Measurements from ENCODE around the gene CDCA5. TPM values are rescaled to one million over a fixed set of nuclear protein-coding genes. Genes with fewer than 3 reads are reported as not detected.
A peak's percentile ranks its signal among the peaks of the same experiment; 100 is the strongest.

The CDCA5 gene
- total RNA-seq, 1 experiment from 2014 or later, result 73.4 TPM

DNA sequence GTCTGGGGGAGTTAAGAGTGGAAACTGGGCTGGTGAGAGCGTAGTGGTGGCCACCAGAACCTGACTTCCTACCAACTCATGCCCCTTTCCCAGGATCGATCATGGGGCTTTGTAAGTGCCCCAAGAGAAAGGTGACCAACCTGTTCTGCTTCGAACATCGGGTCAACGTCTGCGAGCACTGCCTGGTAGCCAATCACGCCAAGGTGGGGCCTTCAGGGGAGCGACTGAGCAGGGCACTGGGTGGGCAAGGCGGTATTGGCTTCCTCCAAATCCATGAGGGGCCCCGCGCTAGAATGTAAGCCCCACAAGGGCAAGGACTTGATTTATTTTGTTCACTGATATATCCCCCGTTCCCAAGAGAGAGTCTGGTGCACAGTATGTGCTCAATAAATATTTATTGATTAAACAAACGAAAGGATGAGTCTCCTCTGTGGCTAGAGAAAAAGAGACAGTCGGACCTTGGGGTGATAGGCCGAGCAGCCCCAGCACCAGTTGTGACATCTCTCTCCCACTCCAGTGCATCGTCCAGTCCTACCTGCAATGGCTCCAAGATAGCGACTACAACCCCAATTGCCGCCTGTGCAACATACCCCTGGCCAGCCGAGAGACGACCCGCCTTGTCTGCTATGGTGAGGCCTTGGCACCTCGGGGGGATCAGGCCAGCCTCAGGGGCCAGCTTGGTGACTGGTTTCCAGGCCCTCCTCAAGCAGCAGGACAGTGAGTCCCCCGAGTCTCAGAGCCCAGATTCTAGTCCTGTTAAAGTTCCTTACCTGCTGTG lies 947 bp upstream of the CDCA5 start:
- ChIA-PET POLR2A (ENCODE audit: unreplicated experiment) (interaction anchor here (0.5 kb wide), 1 partner anchor 224 kb away, joined by 9 read pairs; no protein-coding TSS in a partner anchor), CTCF (no interaction called here)
- H3F3A ChIP-seq (ENCODE audit: low read length, unreplicated experiment), result no peaks in the 10 kb centered on the region
- H3K79me2 ChIP-seq (ENCODE audit: low read length), result peaks cover 57% of the 10 kb centered on the region
- peak overlapping the region; percentile 89 for H3K4me3 ChIP-seq (ENCODE audit: low read length)
- no peaks in the 10 kb centered on the region for H3K27me3 ChIP-seq (ENCODE audit: low read length)
- no peaks in the 10 kb centered on the region for H3K9me3 ChIP-seq (ENCODE audit: low read length)
- H3K4me1 ChIP-seq (ENCODE audit: insufficient read depth, low read length), result peaks cover 21% of the 10 kb centered on the region
- TF ChIP-seq EZH2 (IDR thresholded peaks at IDR 0.05; ENCODE audit: low read length, unreplicated experiment) (no peak), EZH2phosphoT487 (IDR thresholded peaks at IDR 0.05; ENCODE audit: borderline replicate concordance, low read length) (no peak)
- TF ChIP-seq, protein P1, sequence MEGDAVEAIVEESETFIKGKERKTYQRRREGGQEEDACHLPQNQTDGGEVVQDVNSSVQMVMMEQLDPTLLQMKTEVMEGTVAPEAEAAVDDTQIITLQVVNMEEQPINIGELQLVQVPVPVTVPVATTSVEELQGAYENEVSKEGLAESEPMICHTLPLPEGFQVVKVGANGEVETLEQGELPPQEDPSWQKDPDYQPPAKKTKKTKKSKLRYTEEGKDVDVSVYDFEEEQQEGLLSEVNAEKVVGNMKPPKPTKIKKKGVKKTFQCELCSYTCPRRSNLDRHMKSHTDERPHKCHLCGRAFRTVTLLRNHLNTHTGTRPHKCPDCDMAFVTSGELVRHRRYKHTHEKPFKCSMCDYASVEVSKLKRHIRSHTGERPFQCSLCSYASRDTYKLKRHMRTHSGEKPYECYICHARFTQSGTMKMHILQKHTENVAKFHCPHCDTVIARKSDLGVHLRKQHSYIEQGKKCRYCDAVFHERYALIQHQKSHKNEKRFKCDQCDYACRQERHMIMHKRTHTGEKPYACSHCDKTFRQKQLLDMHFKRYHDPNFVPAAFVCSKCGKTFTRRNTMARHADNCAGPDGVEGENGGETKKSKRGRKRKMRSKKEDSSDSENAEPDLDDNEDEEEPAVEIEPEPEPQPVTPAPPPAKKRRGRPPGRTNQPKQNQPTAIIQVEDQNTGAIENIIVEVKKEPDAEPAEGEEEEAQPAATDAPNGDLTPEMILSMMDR (conservative IDR thresholded peaks at IDR 0.05; ENCODE audit: low read depth, low read length), result no peak
- peak overlapping the region; percentile 82 for H2AFZ ChIP-seq (ENCODE audit: low read length)
- H3K9ac ChIP-seq (ENCODE audit: low read length), result peak overlapping the region; percentile 96
- peak overlapping the region; percentile 63 for H3K27ac ChIP-seq (ENCODE audit: low read length)
- no peak for DNase-seq
- ATAC-seq, result peak; percentile 15
- peaks cover 30% of the 10 kb centered on the region for H3K36me3 ChIP-seq (ENCODE audit: low read depth, low read length)
- H3K9me2 ChIP-seq (replicated peaks; ENCODE audit: low read length), result no peaks in the 10 kb centered on the region
- TSS peak; percentile 64 for BruUV-seq (replicated peaks)
- H3K4me2 ChIP-seq (ENCODE audit: low read length), result peak overlapping the region; percentile 91
- intact Hi-C loops (cut with micrococcal nuclease), result loop anchor here (2.0 kb wide), 2 partner anchors 42 to 168 kb away; partner anchors contain the start of gene ATG2A
- H4K20me1 ChIP-seq (ENCODE audit: low read length), result no peaks in the 10 kb centered on the region

DNA sequence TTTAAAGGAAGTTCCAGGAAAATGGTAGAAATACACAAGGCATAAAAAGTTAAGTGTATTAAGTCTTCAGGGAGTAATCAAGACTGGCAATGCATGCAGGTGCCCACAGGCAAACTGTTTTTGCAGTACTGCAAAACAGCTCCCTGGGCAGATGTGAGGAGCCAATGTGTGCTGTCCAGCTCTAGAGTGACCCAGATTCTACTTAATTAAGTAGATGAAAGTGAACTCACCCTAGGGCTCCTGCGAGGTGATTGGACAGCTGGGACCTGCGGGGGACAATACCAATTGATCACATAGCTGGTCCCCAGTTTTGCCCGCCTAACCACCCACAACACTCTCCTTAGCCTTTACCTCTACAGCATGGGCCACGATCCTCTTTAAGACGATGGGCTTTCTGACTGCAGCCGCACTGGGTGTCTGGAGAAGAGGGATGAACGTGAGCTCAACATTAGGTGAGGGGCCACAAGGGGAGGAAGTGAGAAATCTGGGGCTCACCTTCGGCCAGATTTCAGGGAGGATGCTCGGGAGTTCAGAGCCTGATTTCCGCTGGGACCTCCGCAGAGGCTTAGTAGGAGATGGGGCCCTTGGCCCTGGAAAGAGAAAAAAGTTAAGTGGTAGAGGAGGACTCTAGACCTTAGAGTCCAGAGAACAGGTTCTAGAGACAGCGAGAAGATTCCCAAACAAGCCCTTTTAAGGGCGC lies 556 bp downstream of the CDCA5 start:
- H3K4me1 ChIP-seq (ENCODE audit: insufficient read depth, low read length), result peaks cover 21% of the 10 kb centered on the region
- no peaks in the 10 kb centered on the region for H3K9me2 ChIP-seq (replicated peaks; ENCODE audit: low read length)
- no peaks in the 10 kb centered on the region for H3K27me3 ChIP-seq (ENCODE audit: low read length)
- no peak for DNase-seq
- peak; percentile 2; the same call in 1 of the 2 replicates for ATAC-seq
- no peaks in the 10 kb centered on the region for H3F3A ChIP-seq (ENCODE audit: low read length, unreplicated experiment)
- intact Hi-C loops (cut with micrococcal nuclease), result no loop called here
- peaks cover 71% of the 10 kb centered on the region for H3K79me2 ChIP-seq (ENCODE audit: low read length)
- H3K9ac ChIP-seq (ENCODE audit: low read length), result peak overlapping the region; percentile 96
- H2AFZ ChIP-seq (ENCODE audit: low read length), result peak overlapping the region; percentile 82
- no peaks in the 10 kb centered on the region for H4K20me1 ChIP-seq (ENCODE audit: low read length)
- peak overlapping the region; percentile 91 for H3K4me2 ChIP-seq (ENCODE audit: low read length)
- ChIA-PET POLR2A (ENCODE audit: unreplicated experiment) (interaction anchor here (0.6 kb wide), 1 partner anchor 39 kb away, joined by 3 read pairs; the partner anchor contains the start of gene FAU), CTCF (interaction anchor here (0.6 kb wide), 1 partner anchor 239 kb away, joined by 3 read pairs; no protein-coding TSS in a partner anchor)
- no peaks in the 10 kb centered on the region for H3K9me3 ChIP-seq (ENCODE audit: low read length)
- peak overlapping the region; percentile 89 for H3K4me3 ChIP-seq (ENCODE audit: low read length)
- TF ChIP-seq EZH2phosphoT487 (IDR thresholded peaks at IDR 0.05; ENCODE audit: borderline replicate concordance, low read length), result no peak
- TSS peak; percentile 63 for BruUV-seq (replicated peaks)
- H3K27ac ChIP-seq (ENCODE audit: low read length), result peak overlapping the region; percentile 63
- peaks cover 43% of the 10 kb centered on the region for H3K36me3 ChIP-seq (ENCODE audit: low read depth, low read length)

DNA sequence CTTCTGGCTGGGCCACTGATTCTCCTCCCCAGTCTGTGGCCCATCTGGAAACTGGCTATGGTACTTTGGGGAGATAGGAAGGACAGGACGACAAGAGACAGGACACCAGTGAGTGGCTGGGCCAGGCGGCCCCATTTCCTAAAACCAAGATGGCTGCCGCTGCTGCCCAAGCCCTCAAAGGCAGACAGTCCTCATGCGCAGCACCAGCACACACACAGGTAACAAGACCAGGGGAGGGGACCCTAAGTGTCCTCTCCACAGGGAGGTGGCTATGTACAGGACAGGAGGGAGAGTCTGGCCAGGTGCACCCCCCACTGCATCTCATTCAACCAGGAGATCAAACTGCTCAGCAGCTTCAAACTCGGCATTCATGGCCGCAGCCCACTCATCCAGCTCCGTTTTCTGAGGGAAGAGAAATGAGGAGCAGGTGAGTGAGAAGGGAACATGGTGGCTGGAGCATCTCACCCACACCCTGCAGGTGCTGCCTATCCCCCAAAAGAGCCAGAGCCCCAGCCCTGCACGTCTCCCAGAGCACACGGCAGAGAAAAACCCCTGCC lies 5.0 kb downstream of the CDCA5 start:
- Histone ChIP-seq H3K4me3 (ENCODE audit: low read length) (no peak overlapping the region), H3F3A (ENCODE audit: low read length, unreplicated experiment) (no peaks in the 10 kb centered on the region), H3K36me3 (ENCODE audit: low read depth, low read length) (peaks cover 41% of the 10 kb centered on the region), H3K4me2 (ENCODE audit: low read length) (no peak overlapping the region), H3K9me2 (replicated peaks; ENCODE audit: low read length) (no peaks in the 10 kb centered on the region), H3K27ac (ENCODE audit: low read length) (no peak overlapping the region), H3K9me3 (ENCODE audit: low read length) (no peaks in the 10 kb centered on the region), H3K9ac (ENCODE audit: low read length) (no peak overlapping the region), H3K27me3 (ENCODE audit: low read length) (no peaks in the 10 kb centered on the region), H4K20me1 (ENCODE audit: low read length) (no peaks in the 10 kb centered on the region), H3K79me2 (ENCODE audit: low read length) (peaks cover 64% of the 10 kb centered on the region), H3K4me1 (ENCODE audit: insufficient read depth, low read length) (peaks cover 12% of the 10 kb centered on the region), H2AFZ (ENCODE audit: low read length) (no peak overlapping the region)
- no TSS peak for BruUV-seq (replicated peaks)
- ChIA-PET CTCF (no interaction called here), POLR2A (ENCODE audit: unreplicated experiment) (interaction anchor here (0.6 kb wide), 1 partner anchor 43 kb away, joined by 3 read pairs; the partner anchor contains the start of genes FAU and MRPL49)
- no peak for TF ChIP-seq EZH2 (IDR thresholded peaks at IDR 0.05; ENCODE audit: low read length, unreplicated experiment)
- TF ChIP-seq, protein P1 (conservative IDR thresholded peaks at IDR 0.05; ENCODE audit: low read depth, low read length), result no peak
- TF ChIP-seq EZH2phosphoT487 (IDR thresholded peaks at IDR 0.05; ENCODE audit: borderline replicate concordance, low read length), result no peak
- DNase-seq (no peak), ATAC-seq (no peak)
- intact Hi-C loops (cut with micrococcal nuclease), result loop anchor here (1.0 to 5.0 kb wide), 2 partner anchors 52 to 67 kb away; partner anchors contain the start of genes ARL2 and SNX15
